Tibial nerve (tissue), 4 donors: ENCODE measurements around the gene RASSF1. TPM values are rescaled to one million over a fixed set of nuclear protein-coding genes. Genes with fewer than 3 reads are reported as not detected.
"Not testable (repeated sequence)": the region's sequence is repeated elsewhere in the genome, so short reads cannot be mapped to it uniquely, and the experiment has no call there.

Experiments used
- DNase-seq, 2 donors: peaks; one replicate each; pipeline ENCODE4 v3.0.0-alpha.2; 2019; ENCODE audit warnings: low spot score in 2 of 2
- H3K27ac ChIP-seq, 4 donors: fragments of 200-600 bp; sonication (generic) in 3 of 4; one replicate each; pipeline ENCODE4 v1.5.1; 2017 to 2019; ENCODE audit warnings: mild to moderate bottlenecking in 1 of 4
- H3K27me3 ChIP-seq, 2 donors: fragments of 200-600 bp; sonication (generic) in 1 of 2; one replicate each; pipeline versions ENCODE4 v1.5.1 to v1.6.0; 2017 to 2019
- H3K36me3 ChIP-seq, 3 donors: fragments of 200-600 bp; sonication (generic); one replicate each; pipeline ENCODE4 v1.5.1; 2018 to 2019
- H3K4me1 ChIP-seq, 4 donors: fragments of 200-600 bp; sonication (generic) in 3 of 4; one replicate each; pipeline ENCODE4 v1.5.1; 2017 to 2019
- H3K4me3 ChIP-seq, 4 donors: fragments of 200-600 bp; sonication (generic) in 3 of 4; one replicate each; pipeline ENCODE4 v1.5.1; 2017 to 2019; ENCODE audit warnings: mild to moderate bottlenecking in 1 of 4, moderate library complexity in 1 of 4
- H3K9me3 ChIP-seq, 4 donors: fragments of 200-600 bp; sonication (generic) in 3 of 4; one replicate each; pipeline ENCODE4 v1.5.1; 2017 to 2019
- CTCF ChIP-seq, 5 experiments: fragments of 200-600 bp in 3 of 5; fragments of 450-650 bp in 2 of 5; sonication (generic) in 3 of 5; IDR thresholded peaks; one replicate each; pipeline ENCODE4 v1.5.1; 2016 to 2019; ENCODE audit warnings: antibody characterized with exemption in 5 of 5, mild to moderate bottlenecking in 3 of 5, moderate library complexity in 2 of 5
- EP300 ChIP-seq, 2 donors: sonication (generic); formaldehyde crosslinking; IDR thresholded peaks; one replicate each; pipeline ENCODE4 v1.6.1; 2017; ENCODE audit warnings: antibody characterized with exemption in 2 of 2, mild to moderate bottlenecking in 1 of 2
- POLR2A ChIP-seq, 2 donors: fragments of 450-650 bp; IDR thresholded peaks; one replicate each; pipeline ENCODE4 v1.6.1; 2017; ENCODE audit warnings: antibody characterized with exemption in 2 of 2, mild to moderate bottlenecking in 2 of 2, moderate library complexity in 2 of 2
- WGBS, 2 donors: methylation state at CpG; one replicate each; pipeline ENCODE4 v1.1.5; 2018; 5-methylcytosine and 5-hydroxymethylcytosine counted together
- total RNA-seq, 4 donors: library from RNA; depleted of rRNA; stranded (reverse); fragments of >200 nt; gene quantifications; one replicate each; pipeline ENCODE4 v1.1.0, GENCODE V29; 2016

The RASSF1 gene
- total RNA-seq, 4 donors from 2014 or later = 77.4 to 99.0 (median 82.6) TPM

DNA sequence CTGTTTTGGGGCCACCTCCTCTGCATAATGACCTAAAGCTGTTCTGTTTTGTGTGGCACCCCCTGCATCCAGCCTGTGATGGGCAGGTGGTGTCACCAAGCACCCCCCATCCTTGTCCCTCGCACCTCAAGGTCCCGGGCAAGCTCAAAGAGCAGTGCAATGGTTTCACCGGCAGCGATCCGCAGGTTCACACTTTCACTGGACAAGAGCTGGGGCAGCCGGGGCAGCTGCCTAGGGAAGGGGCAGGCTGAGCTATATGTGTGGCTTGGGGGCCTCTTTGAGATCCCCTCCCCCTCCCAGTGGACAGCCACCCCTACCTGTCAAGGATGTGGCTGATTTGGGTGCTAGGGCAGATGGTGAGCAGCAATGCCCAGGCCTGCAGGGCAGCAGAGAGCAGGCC is 51.5 kb downstream of the RASSF1 start:
- DNase-seq = no peak
- TF ChIP-seq CTCF (IDR thresholded peaks at IDR 0.05) = no peak
- TF ChIP-seq POLR2A (IDR thresholded peaks at IDR 0.05) = no peak
- no peak for TF ChIP-seq EP300 (IDR thresholded peaks at IDR 0.05)
- Histone ChIP-seq H3K27ac (no peak overlapping the region), H3K4me3 (no peak overlapping the region), H3K36me3 (peaks cover 0 to 46% (median 15%) of the 10 kb centered on the region in 3 donors), H3K4me1 (peaks cover 0 to 29% (median 14%) of the 10 kb centered on the region in 4 donors), H3K9me3 (no peaks in the 10 kb centered on the region), H3K27me3 (no peaks in the 10 kb centered on the region)
- 94 to 96% methylated on average over 6 of the region's 6 CpGs for WGBS, 2 donors

GRCh38 chr3:50288387-50289007 is 52.1 kb downstream of the RASSF1 start:
- Histone ChIP-seq H3K4me3 (no peak overlapping the region), H3K36me3 (peaks cover 0 to 46% (median 15%) of the 10 kb centered on the region in 3 donors), H3K27ac (no peak overlapping the region), H3K9me3 (no peaks in the 10 kb centered on the region), H3K4me1 (peaks cover 0 to 29% (median 14%) of the 10 kb centered on the region in 4 donors), H3K27me3 (no peaks in the 10 kb centered on the region)
- TF ChIP-seq EP300 (IDR thresholded peaks at IDR 0.05) = no peak
- TF ChIP-seq POLR2A (IDR thresholded peaks at IDR 0.05) = no peak
- no peak for TF ChIP-seq CTCF (IDR thresholded peaks at IDR 0.05)
- 92 to 94% methylated on average over 23 of the region's 23 CpGs for WGBS, 2 donors
- no peak for DNase-seq

GRCh38 chr3:50287262-50287661 is 53.4 kb downstream of the RASSF1 start:
- TF ChIP-seq CTCF (IDR thresholded peaks at IDR 0.05) = no peak
- no peak for TF ChIP-seq POLR2A (IDR thresholded peaks at IDR 0.05)
- TF ChIP-seq EP300 (IDR thresholded peaks at IDR 0.05) = no peak
- Histone ChIP-seq H3K4me1 (peaks cover 0 to 19% (median 7%) of the 10 kb centered on the region in 4 donors), H3K4me3 (no peak overlapping the region), H3K9me3 (no peaks in the 10 kb centered on the region), H3K27me3 (no peaks in the 10 kb centered on the region), H3K36me3 (peaks cover 0 to 46% (median 15%) of the 10 kb centered on the region in 3 donors), H3K27ac (no peak overlapping the region)
- no peak for DNase-seq
- 79 to 80% methylated on average over 1 of the region's 1 CpG for WGBS, 2 donors

- WGBS, 2 donors = 84 to 89% methylated on average over 28 of the region's 28 CpGs
- Histone ChIP-seq H3K9me3 (no peaks in the 10 kb centered on the region), H3K4me3 (no peak overlapping the region), H3K27me3 (no peaks in the 10 kb centered on the region), H3K36me3 (peaks cover 0 to 46% (median 15%) of the 10 kb centered on the region in 3 donors), H3K27ac (no peak overlapping the region), H3K4me1 (peaks cover 0 to 15% (median 7%) of the 10 kb centered on the region in 4 donors)
- DNase-seq = no peak
- TF ChIP-seq POLR2A (IDR thresholded peaks at IDR 0.05) (no peak), EP300 (IDR thresholded peaks at IDR 0.05) (no peak), CTCF (IDR thresholded peaks at IDR 0.05) (no peak)
Observed at GRCh38 chr3:50286322-50287227, 54.1 kb downstream of the RASSF1 start.

GRCh38 chr3:50284121-50284520 is 56.5 kb downstream of the RASSF1 start:
- not testable (repeated sequence) for H3K27me3 ChIP-seq, H3K4me3 ChIP-seq, DNase-seq, H3K9me3 ChIP-seq, H3K4me1 ChIP-seq, H3K27ac ChIP-seq
- 80 to 81% methylated on average over 6 of the region's 6 CpGs for WGBS, 2 donors
- peaks cover 0 to 32% (median 7%) of the 10 kb centered on the region in 3 donors for H3K36me3 ChIP-seq

Other genes with a start within 250 kb of the RASSF1 start
- 10 to 100 TPM; 14.4 to 58.5 (median 17.4) TPM for gene SEMA3F, start 185.5 kb downstream of the RASSF1 start, total RNA-seq
- gene GNAT1, start 149.2 kb downstream of the RASSF1 start, total RNA-seq = not detected
- 1 to 10 TPM in 2 of 4 donors, under 1 TPM in 2; 0.21 to 8.1 (median 1.5) TPM for gene SLC38A3, start 135.6 kb downstream of the RASSF1 start, total RNA-seq
- gene GNAI2, start 104.6 kb downstream of the RASSF1 start, total RNA-seq = 100 to 1,000 TPM; 201 to 265 (median 243) TPM
- 100 to 1,000 TPM; 251 to 334 (median 261) TPM for gene SEMA3B, start 71.7 kb downstream of the RASSF1 start, total RNA-seq
- gene LSMEM2, start 61.7 kb downstream of the RASSF1 start, total RNA-seq = 1 to 10 TPM; 2.0 to 3.1 (median 2.5) TPM
- 100 to 1,000 TPM in 1 of 4 donors, 10 to 100 TPM in 3; 42.0 to 129 (median 56.2) TPM for gene IFRD2, start 48.4 kb downstream of the RASSF1 start, total RNA-seq
- gene HYAL3, start 41.4 kb downstream of the RASSF1 start, total RNA-seq = 10 to 100 TPM in 1 of 4 donors, 1 to 10 TPM in 3; 1.2 to 17.9 (median 1.8) TPM
- gene NAA80, start 41.4 kb downstream of the RASSF1 start, total RNA-seq = 10 to 100 TPM; 12.6 to 24.3 (median 15.9) TPM
- 10 to 100 TPM; 16.5 to 26.5 (median 20.8) TPM for gene HYAL1, start 37.3 kb downstream of the RASSF1 start, total RNA-seq
- 100 to 1,000 TPM in 2 of 4 donors, 10 to 100 TPM in 2; 86.9 to 169 (median 129) TPM for gene HYAL2, start 18.1 kb downstream of the RASSF1 start, total RNA-seq
- 10 to 100 TPM; 19.0 to 31.9 (median 20.8) TPM for gene TUSC2, start 12.6 kb downstream of the RASSF1 start, total RNA-seq
- gene ZMYND10, start 4.9 kb upstream of the RASSF1 start, total RNA-seq = 1 to 10 TPM in 2 of 4 donors, under 1 TPM in 1, not detected in 1; 0.30 to 1.7 (median 1.3) TPM
- gene NPRL2, start 9.9 kb upstream of the RASSF1 start, total RNA-seq = 10 to 100 TPM; 22.7 to 35.2 (median 27.2) TPM
- gene CYB561D2, start 10.0 kb upstream of the RASSF1 start, total RNA-seq = 10 to 100 TPM; 16.2 to 21.6 (median 19.2) TPM
- gene TMEM115, start 18.7 kb upstream of the RASSF1 start, total RNA-seq = 10 to 100 TPM; 56.7 to 72.4 (median 68.2) TPM
- 1 to 10 TPM in 2 of 4 donors, under 1 TPM in 2; 0.84 to 2.0 (median 1.2) TPM for gene CACNA2D2, start 162.8 kb upstream of the RASSF1 start, total RNA-seq
- 10 to 100 TPM; 12.2 to 21.1 (median 19.1) TPM for gene C3orf18, start 226.9 kb upstream of the RASSF1 start, total RNA-seq
- 10 to 100 TPM in 1 of 4 donors, 1 to 10 TPM in 3; 6.9 to 10.2 (median 8.8) TPM for gene HEMK1, start 228.7 kb upstream of the RASSF1 start, total RNA-seq